ENCODE results near the gene CDYL2. TPM values are rescaled to one million over a fixed set of nuclear protein-coding genes. Genes with fewer than 3 reads are reported as not detected.

The CDYL2 gene
- total RNA-seq, 1 donor from 2014 or later, result 5.7 TPM

GRCh38 chr16:80586476-80586875, 217.9 kb downstream of the CDYL2 start:
- ATAC-seq, result no peak
- intact Hi-C loops (cut with DNase I), result no loop called here

GRCh38 chr16:80585764-80586163, 218.6 kb downstream of the CDYL2 start:
- DNase-seq (ENCODE audit: low spot score), result no peak
- intact Hi-C loops (cut with DNase I), result no loop called here

More at GRCh38 chr16:80586476-80586875, 217.9 kb downstream of the CDYL2 start:
- DNase-seq (ENCODE audit: low spot score), result no peak

GRCh38 chr16:80583466-80583865, 220.9 kb downstream of the CDYL2 start:
- peak; percentile 60 for ATAC-seq
- intact Hi-C loops (cut with DNase I), result no loop called here
- DNase-seq (ENCODE audit: low spot score), result no peak

More at GRCh38 chr16:80585764-80586163, 218.6 kb downstream of the CDYL2 start:
- ATAC-seq, result no peak

GRCh38 chr16:80580109-80580832, 224.1 kb downstream of the CDYL2 start:
- intact Hi-C loops (cut with DNase I), result no loop called here
- ATAC-seq (no peak), DNase-seq (ENCODE audit: low spot score) (no peak)

- DNase-seq (ENCODE audit: low spot score) (no peak), ATAC-seq (no peak)
- intact Hi-C loops (cut with DNase I), result no loop called here
Measured at GRCh38 chr16:80577485-80578280, 226.7 kb downstream of the CDYL2 start.

- ATAC-seq (no peak), DNase-seq (ENCODE audit: low spot score) (no peak)
- intact Hi-C loops (cut with DNase I), result no loop called here
Measured at GRCh38 chr16:80576343-80576912, 228.0 kb downstream of the CDYL2 start.

GRCh38 chr16:80573700-80574120, 230.7 kb downstream of the CDYL2 start:
- no peak for ATAC-seq
- intact Hi-C loops (cut with DNase I), result no loop called here
- no peak for DNase-seq (ENCODE audit: low spot score)

GRCh38 chr16:80570106-80570478, 234.3 kb downstream of the CDYL2 start:
- ATAC-seq (peak; percentile 84), DNase-seq (ENCODE audit: low spot score) (no peak)
- intact Hi-C loops (cut with DNase I), result no loop called here

GRCh38 chr16:80569440-80570105, 234.8 kb downstream of the CDYL2 start:
- ATAC-seq (no peak), DNase-seq (ENCODE audit: low spot score) (no peak)
- intact Hi-C loops (cut with DNase I), result no loop called here

GRCh38 chr16:80564394-80564793, 240.0 kb downstream of the CDYL2 start:
- intact Hi-C loops (cut with DNase I), result no loop called here
- no peak for DNase-seq (ENCODE audit: low spot score)
- no peak for ATAC-seq

GRCh38 chr16:80563066-80563465, 241.3 kb downstream of the CDYL2 start:
- DNase-seq (ENCODE audit: low spot score) (no peak), ATAC-seq (no peak)
- intact Hi-C loops (cut with DNase I), result no loop called here

- DNase-seq (ENCODE audit: low spot score), result no peak
- ATAC-seq, result no peak
- intact Hi-C loops (cut with DNase I), result no loop called here
Measured at GRCh38 chr16:80559369-80559768, 245.0 kb downstream of the CDYL2 start.

- intact Hi-C loops (cut with DNase I), result no loop called here
- ATAC-seq, result no peak
Measured at GRCh38 chr16:80557037-80557436, 247.4 kb downstream of the CDYL2 start.

GRCh38 chr16:80556481-80556880, 247.9 kb downstream of the CDYL2 start:
- no peak for ATAC-seq

More at GRCh38 chr16:80557037-80557436, 247.4 kb downstream of the CDYL2 start:
- no peak for DNase-seq (ENCODE audit: low spot score)

GRCh38 chr16:80554033-80554432, 250.4 kb downstream of the CDYL2 start:
- intact Hi-C loops (cut with DNase I), result no loop called here
- DNase-seq (ENCODE audit: low spot score), result no peak
- ATAC-seq, result no peak

More at GRCh38 chr16:80556481-80556880, 247.9 kb downstream of the CDYL2 start:
- DNase-seq (ENCODE audit: low spot score), result no peak
- intact Hi-C loops (cut with DNase I), result no loop called here

GRCh38 chr16:80552277-80552676, 252.1 kb downstream of the CDYL2 start:
- no peak for ATAC-seq
- intact Hi-C loops (cut with DNase I), result no loop called here
- DNase-seq (ENCODE audit: low spot score), result no peak
